GM12801 (cell line): ENCODE results near the gene ANO9.

ENCODE experiments used
- CTCF ChIP-seq: IDR thresholded peaks from one replicate; pipeline ENCODE4 v1.5.1; 2011; ENCODE audit warnings: control low read depth; ENCODE audit not compliant: insufficient read length; ENCODE audit errors: extremely low read depth

The ANO9 gene

DNA sequence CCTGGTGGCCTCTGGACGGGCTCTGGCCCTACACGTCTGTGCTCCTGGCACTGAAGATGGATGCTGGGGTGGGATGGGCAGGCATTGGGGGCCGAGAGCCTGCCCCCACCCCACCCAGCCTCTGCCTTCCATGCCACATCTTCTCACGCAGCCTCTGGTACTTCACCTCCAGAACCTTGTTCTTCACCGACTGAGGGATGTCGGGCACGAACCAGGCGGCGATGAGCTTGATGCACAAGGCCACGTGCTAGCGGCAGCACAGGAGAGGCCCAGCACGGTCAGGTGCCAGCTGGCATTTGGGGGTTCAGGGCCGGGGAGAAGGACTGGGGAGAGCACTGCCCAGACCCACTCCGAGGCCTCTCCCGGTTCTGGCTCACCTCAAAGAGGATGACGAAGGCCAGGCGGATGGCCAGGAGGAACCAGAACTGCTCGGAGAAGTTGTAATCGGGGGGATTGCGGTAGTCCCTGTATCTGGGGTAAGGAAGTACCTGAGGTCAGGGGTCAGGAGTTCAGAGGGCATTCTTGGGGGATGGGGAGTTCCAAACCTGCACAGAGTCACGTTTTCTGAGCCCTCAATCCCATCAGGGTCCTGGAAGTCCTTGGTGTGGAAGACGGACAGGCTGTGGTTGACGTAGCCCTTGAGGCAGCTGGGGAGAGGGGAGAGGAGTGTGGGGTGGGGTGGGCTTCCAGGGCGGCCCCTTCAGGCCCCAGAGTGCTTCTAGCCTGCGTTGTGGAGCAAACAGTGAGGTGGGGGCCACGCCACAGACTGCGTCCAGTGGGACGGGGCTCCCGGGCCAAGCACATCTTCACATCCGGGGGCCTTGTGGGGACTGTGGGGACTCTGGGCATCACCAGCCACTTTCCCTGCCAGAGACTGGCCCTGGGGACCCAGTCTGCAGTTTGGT, 23.2 kb downstream of the ANO9 start:
- TF ChIP-seq CTCF, result no peak

- TF ChIP-seq CTCF, result no peak
Observed at GRCh38 chr11:417652-418342, 24.0 kb downstream of the ANO9 start.

DNA sequence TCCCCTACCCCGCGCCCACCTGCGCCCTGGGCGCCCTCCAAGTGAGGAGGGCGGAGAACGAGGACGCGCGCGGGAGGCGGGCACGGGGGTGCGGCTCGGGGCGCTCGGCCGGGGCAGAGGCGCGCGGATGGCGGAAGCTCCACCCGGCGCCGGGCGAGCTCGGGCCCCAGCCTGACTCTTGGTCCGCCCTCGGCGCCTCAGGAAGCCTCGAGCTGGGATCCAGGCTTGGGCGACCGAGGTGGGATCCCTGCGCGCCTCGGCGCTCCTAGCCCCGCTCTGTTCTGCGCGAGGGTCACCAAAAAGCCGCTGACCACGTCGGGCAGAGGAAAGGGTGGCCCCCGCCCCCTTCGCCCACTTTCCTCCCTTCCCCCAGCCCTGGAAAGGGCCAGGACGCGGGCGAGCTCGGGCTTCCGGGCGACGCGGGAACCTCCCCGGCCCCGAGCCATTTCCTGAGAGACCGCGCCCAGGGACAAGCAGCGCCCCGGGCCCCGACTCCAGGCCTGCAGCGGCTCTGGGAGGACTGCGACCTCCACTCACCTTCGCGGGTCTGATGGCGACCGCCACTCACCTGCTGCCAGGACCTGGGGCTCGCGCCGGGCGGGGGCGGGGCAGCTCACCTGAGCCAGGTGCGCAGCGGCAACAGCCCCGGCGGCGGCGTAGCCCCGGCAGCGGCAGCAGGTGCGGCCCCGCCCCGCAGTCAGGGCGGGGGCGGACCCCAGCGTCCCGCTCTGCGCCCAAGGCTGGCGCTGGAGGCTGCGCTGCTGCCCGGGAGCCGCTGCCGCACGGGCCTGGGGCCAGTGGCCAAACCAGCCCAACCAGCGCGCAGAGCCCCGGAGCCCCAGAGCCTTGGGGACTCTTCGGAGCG, 24.8 kb downstream of the ANO9 start:
- TF ChIP-seq CTCF, result no peak

DNA sequence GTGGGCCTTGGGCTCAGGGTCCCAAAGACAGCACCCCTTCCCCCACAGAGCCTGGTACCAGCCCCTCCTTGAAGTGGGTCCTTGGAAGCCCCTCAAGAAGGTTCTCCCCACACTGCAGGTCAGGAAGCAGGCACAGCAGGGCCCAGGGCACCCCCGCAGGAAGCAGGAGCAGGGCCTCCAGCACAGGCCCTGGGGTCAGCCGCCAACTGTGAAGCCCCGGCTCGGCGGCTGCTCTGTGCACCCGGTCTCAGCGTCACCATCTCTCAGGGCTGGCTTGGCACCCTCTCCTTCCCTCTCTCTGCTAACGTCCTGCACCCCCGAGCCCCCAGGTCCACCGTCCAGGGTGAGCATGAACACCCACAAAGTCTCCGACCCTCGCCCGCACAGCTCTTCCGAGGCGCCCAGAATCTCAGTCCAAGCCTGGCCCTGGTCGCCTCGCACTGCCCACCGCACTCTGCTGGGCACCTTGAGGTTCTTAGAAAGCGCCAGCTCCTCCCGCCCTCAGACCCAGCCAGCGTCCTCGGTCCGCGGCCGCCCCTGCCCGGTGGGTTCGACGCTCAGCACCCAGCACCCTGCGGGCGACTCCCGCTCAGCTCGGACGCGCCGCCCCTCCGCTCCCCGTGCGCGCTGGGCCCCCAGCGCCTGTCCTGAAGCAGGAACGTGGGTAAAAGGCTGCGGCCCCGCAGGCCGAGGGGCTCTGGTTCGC, 25.6 kb downstream of the ANO9 start:
- no peak for TF ChIP-seq CTCF

DNA sequence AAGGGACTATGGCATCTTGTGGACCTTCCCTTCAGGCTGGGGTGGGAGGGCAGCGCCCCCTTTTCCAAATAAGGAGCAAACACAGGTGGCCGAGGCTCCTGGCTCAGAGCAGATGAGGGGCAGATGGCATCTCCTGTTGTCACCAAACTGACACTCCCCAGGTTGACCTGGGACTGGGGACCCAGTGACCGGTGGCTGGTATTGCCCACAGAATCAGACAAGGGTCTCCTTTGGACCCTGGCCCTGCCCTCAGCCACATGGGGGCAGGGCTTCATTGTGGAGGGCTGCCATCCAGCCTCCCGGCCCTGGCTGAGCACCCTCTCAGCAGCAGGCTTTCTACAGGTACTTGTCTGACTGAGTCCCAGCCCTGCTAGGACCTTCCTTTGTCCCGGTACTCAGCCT, 26.2 kb downstream of the ANO9 start:
- TF ChIP-seq CTCF, result no peak

DNA sequence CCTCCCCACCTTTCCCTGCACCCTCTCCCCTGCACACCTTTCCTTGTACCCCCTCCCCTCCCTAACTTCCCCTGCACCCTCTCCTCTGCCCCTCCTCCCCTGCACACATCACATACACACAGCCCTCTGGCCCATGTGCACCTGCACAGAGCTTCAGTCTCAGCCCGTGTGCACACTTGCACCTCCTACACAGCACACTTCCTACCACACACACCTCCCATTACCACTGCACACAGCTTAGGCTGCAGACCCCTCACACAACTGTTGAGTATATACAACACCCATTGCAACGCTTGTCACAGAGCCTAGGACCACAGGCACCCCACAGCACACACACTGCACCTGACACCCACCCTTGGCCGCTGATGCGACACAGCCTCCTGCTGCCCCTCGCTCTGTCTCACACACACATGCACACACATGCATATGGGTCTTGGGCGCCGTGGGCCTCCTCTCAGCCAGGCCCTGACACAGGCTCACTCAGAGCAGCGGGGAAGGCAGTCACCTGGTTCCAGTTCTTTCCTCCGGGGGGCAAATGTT, 27.4 kb downstream of the ANO9 start:
- no peak for TF ChIP-seq CTCF
